Measurements from ENCODE around the gene FAT2. TPM values are rescaled to one million over a fixed set of nuclear protein-coding genes. Genes with fewer than 3 reads are reported as not detected.

FAT2 gene
- total RNA-seq, 2 experiments from 2014 or later = not detected

DNA sequence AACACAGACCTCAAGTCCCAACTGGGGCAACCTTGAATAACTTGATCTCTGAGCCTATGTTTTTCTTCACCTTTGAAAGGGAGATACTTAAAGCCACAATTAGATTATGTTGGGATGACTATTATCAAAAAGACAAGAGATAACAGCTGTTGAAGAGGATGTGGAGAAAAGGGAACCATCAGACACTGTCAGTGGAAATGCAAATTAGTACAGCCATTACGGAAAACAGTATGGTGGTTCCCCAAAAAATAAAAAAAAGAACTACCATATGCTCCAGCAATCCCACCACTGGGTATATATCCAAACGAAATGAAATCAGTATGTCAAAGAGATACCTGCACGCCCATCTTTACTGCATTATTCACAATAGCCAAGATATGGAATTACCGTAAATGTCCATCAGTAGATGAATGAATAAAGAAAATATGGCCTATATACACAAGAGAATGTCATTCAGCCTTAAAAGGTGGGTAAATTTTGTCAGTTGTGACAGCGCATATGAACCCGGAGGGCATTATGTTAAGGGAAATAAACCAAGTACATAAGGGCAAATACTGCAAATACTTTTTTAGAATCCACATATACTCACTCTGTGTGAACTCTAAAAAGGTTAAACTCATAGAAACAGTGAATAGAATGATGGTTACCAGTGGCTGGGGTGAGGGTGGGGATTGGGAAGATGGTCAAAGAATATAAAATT, 12.7 kb downstream of the FAT2 start:
- CTCF ChIA-PET (ENCODE audit: unreplicated experiment) = no interaction called here

DNA sequence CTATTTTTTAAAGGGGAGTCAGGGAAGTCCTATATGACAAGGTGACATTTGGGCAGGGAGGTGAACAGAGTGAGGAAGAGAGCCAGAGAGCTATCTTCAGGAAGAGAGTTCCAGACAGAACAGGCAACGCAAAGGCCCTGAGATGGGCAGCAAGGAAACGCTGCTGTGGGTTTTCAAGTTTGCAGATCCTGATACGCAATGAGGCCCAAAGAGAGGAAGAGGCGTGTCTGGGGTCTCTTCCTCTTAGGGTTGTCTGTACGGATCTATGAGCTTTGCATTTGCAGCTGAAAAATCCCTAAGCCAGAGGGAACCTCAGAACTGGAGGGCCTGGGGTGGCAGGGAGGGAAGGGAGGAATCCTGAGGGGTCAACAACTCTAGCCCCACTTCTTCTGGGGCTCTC, 13.6 kb downstream of the FAT2 start:
- no peak for DNase-seq (ENCODE audit: low spot score)
- H3K79me2 ChIP-seq (ENCODE audit: insufficient read depth, low read depth, low read length) = no peaks in the 10 kb centered on the region
- no peak overlapping the region for H3K27ac ChIP-seq (ENCODE audit: low read depth, low read length, poor library complexity, severe bottlenecking)
- intact Hi-C loops (cut with micrococcal nuclease; ENCODE audit: unreplicated experiment) = no loop called here
- no peak overlapping the region for H2AFZ ChIP-seq (ENCODE audit: low read length)
- CTCF ChIA-PET (ENCODE audit: unreplicated experiment) = no interaction called here
- no peak overlapping the region for H3K4me2 ChIP-seq (ENCODE audit: low read length)
- TF ChIP-seq, protein P1, sequence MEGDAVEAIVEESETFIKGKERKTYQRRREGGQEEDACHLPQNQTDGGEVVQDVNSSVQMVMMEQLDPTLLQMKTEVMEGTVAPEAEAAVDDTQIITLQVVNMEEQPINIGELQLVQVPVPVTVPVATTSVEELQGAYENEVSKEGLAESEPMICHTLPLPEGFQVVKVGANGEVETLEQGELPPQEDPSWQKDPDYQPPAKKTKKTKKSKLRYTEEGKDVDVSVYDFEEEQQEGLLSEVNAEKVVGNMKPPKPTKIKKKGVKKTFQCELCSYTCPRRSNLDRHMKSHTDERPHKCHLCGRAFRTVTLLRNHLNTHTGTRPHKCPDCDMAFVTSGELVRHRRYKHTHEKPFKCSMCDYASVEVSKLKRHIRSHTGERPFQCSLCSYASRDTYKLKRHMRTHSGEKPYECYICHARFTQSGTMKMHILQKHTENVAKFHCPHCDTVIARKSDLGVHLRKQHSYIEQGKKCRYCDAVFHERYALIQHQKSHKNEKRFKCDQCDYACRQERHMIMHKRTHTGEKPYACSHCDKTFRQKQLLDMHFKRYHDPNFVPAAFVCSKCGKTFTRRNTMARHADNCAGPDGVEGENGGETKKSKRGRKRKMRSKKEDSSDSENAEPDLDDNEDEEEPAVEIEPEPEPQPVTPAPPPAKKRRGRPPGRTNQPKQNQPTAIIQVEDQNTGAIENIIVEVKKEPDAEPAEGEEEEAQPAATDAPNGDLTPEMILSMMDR (conservative IDR thresholded peaks at IDR 0.05; ENCODE audit: low read length) = no peak
- no peak for TF ChIP-seq EZH2phosphoT487 (IDR thresholded peaks at IDR 0.05; ENCODE audit: borderline replicate concordance, low read depth, low read length)
- POLR2A ChIA-PET = interaction anchor here (0.7 to 0.9 kb wide), 2 partner anchors 19 to 803 kb away, joined by 3 to 6 read pairs; no protein-coding TSS in a partner anchor
- no peak overlapping the region for H3K4me3 ChIP-seq (ENCODE audit: low read depth, low read length, poor library complexity, severe bottlenecking)
- no TSS peak for BruUV-seq (replicated peaks)
- H3K4me1 ChIP-seq (ENCODE audit: insufficient read depth, low read length, poor library complexity, severe bottlenecking) = no peaks in the 10 kb centered on the region
- H3K9me3 ChIP-seq (ENCODE audit: low read length) = no peaks in the 10 kb centered on the region
- no peaks in the 10 kb centered on the region for H3K9me2 ChIP-seq (ENCODE audit: insufficient read depth, low read length)
- H3K36me3 ChIP-seq (ENCODE audit: insufficient read depth, low read length) = no peaks in the 10 kb centered on the region
- H4K20me1 ChIP-seq (ENCODE audit: insufficient read depth, low read length) = no peaks in the 10 kb centered on the region; the same call in 1 of the 2 replicates

More for the DNA sequence above, 12.7 kb downstream of the FAT2 start:
- H3K4me2 ChIP-seq (ENCODE audit: low read length) = no peak overlapping the region
- no peaks in the 10 kb centered on the region for H3K79me2 ChIP-seq (ENCODE audit: insufficient read depth, low read depth, low read length)
- TF ChIP-seq, protein P1 (conservative IDR thresholded peaks at IDR 0.05; ENCODE audit: low read length) = no peak
- TF ChIP-seq EZH2phosphoT487 (IDR thresholded peaks at IDR 0.05; ENCODE audit: borderline replicate concordance, low read depth, low read length) = no peak
- H3K36me3 ChIP-seq (ENCODE audit: insufficient read depth, low read length) = no peaks in the 10 kb centered on the region
- H3K9me3 ChIP-seq (ENCODE audit: low read length) = no peaks in the 10 kb centered on the region
- no peak overlapping the region for H3K4me3 ChIP-seq (ENCODE audit: low read depth, low read length, poor library complexity, severe bottlenecking)
- H2AFZ ChIP-seq (ENCODE audit: low read length) = no peak overlapping the region
- intact Hi-C loops (cut with micrococcal nuclease; ENCODE audit: unreplicated experiment) = no loop called here
- H3K9me2 ChIP-seq (ENCODE audit: insufficient read depth, low read length) = no peaks in the 10 kb centered on the region
- H3K27ac ChIP-seq (ENCODE audit: low read depth, low read length, poor library complexity, severe bottlenecking) = no peak overlapping the region
- POLR2A ChIA-PET = interaction anchor here (0.9 kb wide), 1 partner anchor 20 kb away, joined by 6 read pairs; no protein-coding TSS in a partner anchor
- no TSS peak for BruUV-seq (replicated peaks)
- DNase-seq (ENCODE audit: low spot score) = no peak
- no peaks in the 10 kb centered on the region for H3K4me1 ChIP-seq (ENCODE audit: insufficient read depth, low read length, poor library complexity, severe bottlenecking)
- no peaks in the 10 kb centered on the region; the same call in 1 of the 2 replicates for H4K20me1 ChIP-seq (ENCODE audit: insufficient read depth, low read length)

DNA sequence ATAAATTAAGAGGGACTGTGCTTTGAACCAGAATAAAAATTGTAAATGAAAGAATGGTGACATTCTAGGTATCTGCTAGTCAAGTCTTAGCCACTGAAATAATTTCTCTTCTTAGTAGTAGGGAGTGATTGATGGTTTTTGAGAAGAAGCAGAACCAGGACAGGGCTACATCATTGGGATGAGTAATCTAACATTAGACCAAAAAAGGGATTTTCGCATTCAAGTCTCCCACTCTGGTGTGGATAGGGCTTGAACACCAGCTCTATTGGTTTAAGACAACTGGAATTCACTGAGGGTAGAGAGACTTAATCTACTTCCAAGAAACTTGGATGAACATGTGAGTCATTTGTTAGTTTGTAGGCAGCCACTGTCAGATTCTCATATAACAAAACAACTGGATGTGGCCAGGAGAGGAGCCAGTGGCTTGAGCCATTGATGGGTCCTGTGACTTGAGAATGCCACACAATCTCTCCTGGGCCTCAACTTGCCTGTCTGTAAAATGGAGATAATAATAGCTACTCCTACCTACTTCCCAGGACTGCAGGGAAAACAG, 16.6 kb downstream of the FAT2 start:
- TF ChIP-seq EZH2phosphoT487 (IDR thresholded peaks at IDR 0.05; ENCODE audit: borderline replicate concordance, low read depth, low read length) = no peak
- TF ChIP-seq, protein P1 (conservative IDR thresholded peaks at IDR 0.05; ENCODE audit: low read length) = no peak
- Histone ChIP-seq H2AFZ (ENCODE audit: low read length) (no peak overlapping the region), H3K9me3 (ENCODE audit: low read length) (no peaks in the 10 kb centered on the region), H3K36me3 (ENCODE audit: insufficient read depth, low read length) (no peaks in the 10 kb centered on the region), H3K4me3 (ENCODE audit: low read depth, low read length, poor library complexity, severe bottlenecking) (no peak overlapping the region), H3K27ac (ENCODE audit: low read depth, low read length, poor library complexity, severe bottlenecking) (no peak overlapping the region), H4K20me1 (ENCODE audit: insufficient read depth, low read length) (no peaks in the 10 kb centered on the region; the same call in 1 of the 2 replicates), H3K4me1 (ENCODE audit: insufficient read depth, low read length, poor library complexity, severe bottlenecking) (no peaks in the 10 kb centered on the region), H3K79me2 (ENCODE audit: insufficient read depth, low read depth, low read length) (no peaks in the 10 kb centered on the region), H3K4me2 (ENCODE audit: low read length) (no peak overlapping the region), H3K9me2 (ENCODE audit: insufficient read depth, low read length) (no peaks in the 10 kb centered on the region)
- no TSS peak for BruUV-seq (replicated peaks)
- DNase-seq (ENCODE audit: low spot score) = no peak
- ChIA-PET CTCF (ENCODE audit: unreplicated experiment) (no interaction called here), POLR2A (no interaction called here)
- intact Hi-C loops (cut with micrococcal nuclease; ENCODE audit: unreplicated experiment) = no loop called here

All from OCI-LY7 (cell line).